Fibroblast of the aortic adventitia (primary cell): Measurements from ENCODE around the gene THADA. TPM values are rescaled to one million over a fixed set of nuclear protein-coding genes. Genes with fewer than 3 reads are reported as not detected.

ENCODE experiments used
- DNase-seq: peaks from one replicate; pipeline ENCODE4 v3.0.0-alpha.2; 2010; ENCODE audit warnings: low read depth
- H3K4me3 ChIP-seq: 2 replicates; pipeline ENCODE4 v1.5.1; 2011; ENCODE audit warnings: low read depth, mild to moderate bottlenecking, control low read depth, low read length, moderate library complexity
- total RNA-seq: library from RNA; depleted of rRNA; stranded (reverse); fragments of >200 nt; gene quantifications from 2 replicates; pipeline ENCODE4 v1.2.3, GENCODE V29; 2012; ENCODE audit warnings: low replicate concordance
- TF ChIP-seq, protein P1 (sequence below): IDR thresholded peaks from 2 replicates; pipeline ENCODE4 v1.5.1; 2011; ENCODE audit warnings: mild to moderate bottlenecking, low read length, control low read depth, inconsistent platforms; ENCODE audit not compliant: insufficient read depth

Gene THADA
- total RNA-seq, 1 donor = 34.6 TPM

- no peak overlapping the region for H3K4me3 ChIP-seq
- DNase-seq = no peak
- TF ChIP-seq, protein P1, sequence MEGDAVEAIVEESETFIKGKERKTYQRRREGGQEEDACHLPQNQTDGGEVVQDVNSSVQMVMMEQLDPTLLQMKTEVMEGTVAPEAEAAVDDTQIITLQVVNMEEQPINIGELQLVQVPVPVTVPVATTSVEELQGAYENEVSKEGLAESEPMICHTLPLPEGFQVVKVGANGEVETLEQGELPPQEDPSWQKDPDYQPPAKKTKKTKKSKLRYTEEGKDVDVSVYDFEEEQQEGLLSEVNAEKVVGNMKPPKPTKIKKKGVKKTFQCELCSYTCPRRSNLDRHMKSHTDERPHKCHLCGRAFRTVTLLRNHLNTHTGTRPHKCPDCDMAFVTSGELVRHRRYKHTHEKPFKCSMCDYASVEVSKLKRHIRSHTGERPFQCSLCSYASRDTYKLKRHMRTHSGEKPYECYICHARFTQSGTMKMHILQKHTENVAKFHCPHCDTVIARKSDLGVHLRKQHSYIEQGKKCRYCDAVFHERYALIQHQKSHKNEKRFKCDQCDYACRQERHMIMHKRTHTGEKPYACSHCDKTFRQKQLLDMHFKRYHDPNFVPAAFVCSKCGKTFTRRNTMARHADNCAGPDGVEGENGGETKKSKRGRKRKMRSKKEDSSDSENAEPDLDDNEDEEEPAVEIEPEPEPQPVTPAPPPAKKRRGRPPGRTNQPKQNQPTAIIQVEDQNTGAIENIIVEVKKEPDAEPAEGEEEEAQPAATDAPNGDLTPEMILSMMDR = no peak
Measured at GRCh38 chr2:43405829-43406228, 190.0 kb downstream of the THADA start.

- TF ChIP-seq, protein P1 = no peak
- no peak overlapping the region for H3K4me3 ChIP-seq
- no peak for DNase-seq
Measured at GRCh38 chr2:43402452-43402937, 193.3 kb downstream of the THADA start.

DNA sequence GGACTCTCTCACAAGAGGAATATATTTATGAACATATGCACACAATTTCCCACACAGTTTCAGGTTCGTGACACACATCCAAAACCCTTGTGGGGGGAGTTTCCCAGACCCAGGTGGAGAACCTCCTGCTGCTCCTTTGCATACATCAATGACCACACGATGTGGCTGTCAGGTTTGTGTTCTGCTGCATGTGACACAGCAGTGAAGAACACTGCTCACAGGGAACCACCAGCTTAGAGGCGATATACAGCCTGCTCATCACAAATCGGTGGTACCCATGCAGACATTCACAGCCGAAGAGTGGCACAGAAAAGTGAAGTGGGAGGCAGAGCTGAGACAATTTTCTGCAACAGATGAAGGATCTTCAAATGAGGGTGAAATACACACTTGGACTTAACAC lies 193.8 kb downstream of the THADA start:
- TF ChIP-seq, protein P1 = no peak
- H3K4me3 ChIP-seq = no peak overlapping the region
- DNase-seq = no peak

- H3K4me3 ChIP-seq = no peak overlapping the region
- TF ChIP-seq, protein P1 = peak; percentile 34
- peak; percentile 58 for DNase-seq
Measured at GRCh38 chr2:43400508-43400907, 195.3 kb downstream of the THADA start.

DNA sequence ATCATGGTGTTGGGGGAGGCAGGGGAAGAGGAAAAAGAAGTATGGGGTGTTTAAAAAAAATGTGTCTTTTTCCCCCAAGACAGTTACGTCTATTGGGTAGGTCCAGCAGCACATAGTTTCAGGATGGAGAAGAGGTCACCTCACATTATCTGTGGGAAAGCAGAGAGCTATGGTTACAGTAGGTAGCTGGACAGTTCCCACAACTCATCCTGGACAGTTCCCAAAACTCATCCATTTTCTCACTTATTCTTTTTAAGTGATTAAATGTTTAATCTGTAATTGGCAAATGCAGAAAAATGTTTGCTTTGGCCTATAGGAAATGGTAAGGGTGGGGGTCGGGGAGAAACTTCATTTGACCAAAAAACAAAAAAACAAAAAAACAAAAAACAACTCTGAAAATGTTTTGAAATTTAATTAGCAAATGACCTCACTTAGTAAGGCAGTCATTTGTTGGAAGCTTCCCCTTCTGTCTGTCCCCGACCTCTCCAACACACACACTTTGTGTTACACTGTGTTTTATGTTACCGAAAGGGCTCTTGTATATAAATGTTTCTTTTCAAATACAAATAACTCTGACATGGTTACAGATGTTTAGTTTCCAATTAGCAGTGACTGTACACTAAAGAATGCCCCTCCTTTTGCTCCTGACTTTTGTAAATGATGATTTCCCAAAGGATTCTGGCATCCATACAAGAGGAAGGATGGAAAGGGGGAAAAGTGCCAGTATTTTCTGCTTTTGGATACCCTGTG lies 196.1 kb downstream of the THADA start:
- TF ChIP-seq, protein P1 = no peak
- no peak overlapping the region for H3K4me3 ChIP-seq
- peak; percentile 94 for DNase-seq

DNA sequence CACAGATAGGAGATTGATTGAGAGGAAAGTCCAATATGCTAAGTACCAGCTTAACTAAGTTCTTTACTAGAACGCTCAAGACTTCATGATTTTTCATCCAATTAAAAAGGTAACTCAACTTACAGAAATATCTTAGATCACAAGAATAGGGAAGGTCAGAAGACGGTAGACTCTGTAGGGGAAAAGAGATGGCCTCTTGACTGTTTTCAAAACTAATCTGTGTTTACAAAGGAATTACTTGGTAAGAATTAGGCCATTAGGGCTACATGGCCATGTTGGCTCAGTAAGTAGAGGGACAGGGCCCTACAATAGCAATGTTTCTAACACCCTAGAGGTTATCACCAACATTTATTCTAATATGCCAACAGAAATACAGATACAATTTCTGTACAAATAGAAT lies 196.7 kb downstream of the THADA start:
- H3K4me3 ChIP-seq = no peak overlapping the region
- no peak for DNase-seq
- TF ChIP-seq, protein P1 = no peak
